Common myeloid progenitor, CD34-positive (primary cell): Measurements from ENCODE around the gene PLOD1. TPM values are rescaled to one million over a fixed set of nuclear protein-coding genes. Genes with fewer than 3 reads are reported as not detected.
A peak's percentile ranks its signal among the peaks of the same experiment; 100 is the strongest.

Source experiments
- CTCF ChIA-PET: fragments of 350-600 bp; sonication (Branson Sonifier 250); formaldehyde crosslinking; loops from one replicate; lab custom pipeline; 2021; ENCODE audit warnings: antibody characterized with exemption; lab: Charles Lee
- POLR2A ChIA-PET: fragments of 350-600 bp; sonication (Branson Sonifier 250); formaldehyde crosslinking; loops from one replicate; lab custom pipeline; 2021; ENCODE audit warnings: antibody characterized with exemption; lab: Charles Lee
- DNase-seq, 3 donors: peaks; one replicate each; pipeline versions ENCODE4 v3.0.0 to v3.0.0-alpha.2; 2013
- H3K27ac ChIP-seq, 2 experiments: 1 replicate in 1 of 2; 2 replicates in 1 of 2; pipeline ENCODE4 v1.7.0; 2013; ENCODE audit warnings: inconsistent platforms in 2 of 2, low read length in 2 of 2, mild to moderate bottlenecking in 2 of 2, low read depth in 1 of 2, moderate library complexity in 1 of 2; ENCODE audit not compliant: severe bottlenecking in 2 of 2, insufficient read depth in 1 of 2, poor library complexity in 1 of 2
- H3K27me3 ChIP-seq, 5 experiments: replicated peaks in 2 of 5; 1 replicate in 3 of 5; 2 replicates in 2 of 5; pipeline versions ENCODE4 v1.6.1 to v1.7.0; 2013; ENCODE audit warnings: low read length in 4 of 5, mild to moderate bottlenecking in 2 of 5, moderate library complexity in 2 of 5, inconsistent platforms in 1 of 5; ENCODE audit not compliant: insufficient read depth in 5 of 5, control insufficient read depth in 4 of 5
- H3K36me3 ChIP-seq, 4 experiments: 1 replicate in 2 of 4; 2 replicates in 2 of 4; pipeline versions ENCODE4 v1.6.1 to v1.7.0; 2013; ENCODE audit warnings: low read length in 3 of 4, control low read depth in 1 of 4, mild to moderate bottlenecking in 1 of 4; ENCODE audit not compliant: control insufficient read depth in 4 of 4, insufficient read depth in 4 of 4
- H3K4me1 ChIP-seq, 4 experiments: 1 replicate in 3 of 4; 2 replicates in 1 of 4; pipeline versions ENCODE4 v1.6.1 to v1.7.1; 2013; ENCODE audit warnings: low read length in 3 of 4, mild to moderate bottlenecking in 3 of 4, control low read depth in 1 of 4, inconsistent platforms in 1 of 4, moderate library complexity in 1 of 4; ENCODE audit not compliant: control insufficient read depth in 4 of 4, insufficient read depth in 4 of 4; ENCODE audit errors: control extremely low read depth in 1 of 4
- H3K4me3 ChIP-seq, 7 experiments: 1 replicate in 4 of 7; 2 replicates in 3 of 7; pipeline versions ENCODE4 v1.5.1 to v1.7.0; 2013; ENCODE audit warnings: mild to moderate bottlenecking in 7 of 7, low read length in 6 of 7, moderate library complexity in 6 of 7, inconsistent platforms in 2 of 7, low read depth in 2 of 7, control low read depth in 1 of 7; ENCODE audit not compliant: insufficient read depth in 4 of 7, control insufficient read depth in 1 of 7; ENCODE audit errors: extremely low read depth in 1 of 7
- H3K9me3 ChIP-seq, 5 experiments: 1 replicate in 4 of 5; 2 replicates in 1 of 5; pipeline versions ENCODE4 v1.6.1 to v1.7.1; 2013; ENCODE audit warnings: low read length in 4 of 5, mild to moderate bottlenecking in 2 of 5, inconsistent platforms in 1 of 5, low read depth in 1 of 5, moderate library complexity in 1 of 5; ENCODE audit not compliant: control insufficient read depth in 4 of 5, insufficient read depth in 2 of 5; ENCODE audit errors: control extremely low read depth in 1 of 5
- WGBS: methylation state at CpG from one replicate; pipeline ENCODE4 v1.1.5; 2013; ENCODE audit not compliant: insufficient coverage; 5-methylcytosine and 5-hydroxymethylcytosine counted together
- polyA plus RNA-seq: library from polyadenylated mRNA; unstranded; fragments of 120-200 nt; gene quantifications from one replicate; pipeline ENCODE4 v1.2.1, GENCODE V29; 2013

PLOD1 gene
- 14.3 TPM for polyA plus RNA-seq

GRCh38 chr1:11934302-11935056 lies at the start of gene PLOD1:
Gene PLOD1 (plus strand): TSS chr1:11934717. CDS start chr1:11934780, 63 bp downstream.
- 0% methylated on average over 29 of the region's 55 CpGs for WGBS
- POLR2A ChIA-PET = interaction anchor here (1.2 kb wide), 1 partner anchor 25 kb away, joined by 5 read pairs; no protein-coding TSS in a partner anchor

GRCh38 chr1:11885916-11886315 lies 48.6 kb upstream of the PLOD1 start:
- 92% methylated on average over 3 of the region's 6 CpGs for WGBS
- Histone ChIP-seq H3K36me3 (no peaks in the 10 kb centered on the region), H3K4me3 (no peak overlapping the region), H3K4me1 (peaks cover 0 to 11% (median 8%) of the 10 kb centered on the region in 4 experiments), H3K27me3 (no peaks in the 10 kb centered on the region), H3K9me3 (no peaks in the 10 kb centered on the region), H3K27ac (no peak overlapping the region)
- POLR2A ChIA-PET = interaction anchor here (0.5 kb wide), 1 partner anchor 242 kb away, joined by 4 read pairs; no protein-coding TSS in a partner anchor
- DNase-seq = no peak
- CTCF ChIA-PET = no interaction called here

More at GRCh38 chr1:11934302-11935056, at the start of gene PLOD1:
- no peaks in the 10 kb centered on the region for H3K9me3 ChIP-seq
- CTCF ChIA-PET = no interaction called here
- H3K36me3 ChIP-seq = peaks cover 0 to 8% (median 0%) of the 10 kb centered on the region in 4 experiments
- DNase-seq = peak; percentile 71 to 90 (median 87)
- H3K27ac ChIP-seq = peak within 1 kb of the TSS in 1 of 2 experiments; percentile 83
- peak within 1 kb of the TSS; percentile 62 to 79 (median 75) for H3K4me3 ChIP-seq
- H3K4me1 ChIP-seq = peaks cover 0 to 24% (median 18%) of the 10 kb centered on the region in 4 experiments
- H3K27me3 ChIP-seq = no peaks in the 10 kb centered on the region

GRCh38 chr1:11886986-11887665 lies 47.4 kb upstream of the PLOD1 start:
- Histone ChIP-seq H3K36me3 (no peaks in the 10 kb centered on the region), H3K4me1 (peaks cover 0 to 11% (median 8%) of the 10 kb centered on the region in 4 experiments), H3K27me3 (no peaks in the 10 kb centered on the region), H3K27ac (no peak overlapping the region), H3K9me3 (no peaks in the 10 kb centered on the region), H3K4me3 (no peak overlapping the region)
- WGBS = 97% methylated on average over 18 of the region's 19 CpGs
- CTCF ChIA-PET = interaction anchor here (1.0 to 1.4 kb wide), 2 partner anchors 17 to 49 kb away, joined by 3 read pairs; no protein-coding TSS in a partner anchor
- DNase-seq = no peak
- POLR2A ChIA-PET = interaction anchor here (0.6 kb wide), 1 partner anchor 39 kb away, joined by 3 read pairs; the partner anchor contains the start of gene NPPA

- CTCF ChIA-PET = interaction anchor here (1.0 to 1.4 kb wide), 3 partner anchors 17 to 49 kb away, joined by 3 to 4 read pairs (median 3); no protein-coding TSS in a partner anchor
- H3K27me3 ChIP-seq = no peaks in the 10 kb centered on the region
- H3K4me1 ChIP-seq = peaks cover 0 to 10% (median 8%) of the 10 kb centered on the region in 4 experiments
- H3K9me3 ChIP-seq = no peaks in the 10 kb centered on the region
- 92% methylated on average over 7 of the region's 7 CpGs for WGBS
- no peaks in the 10 kb centered on the region for H3K36me3 ChIP-seq
- H3K27ac ChIP-seq = no peak overlapping the region
- POLR2A ChIA-PET = no interaction called here
- no peak for DNase-seq
- H3K4me3 ChIP-seq = no peak overlapping the region
Measured at GRCh38 chr1:11887666-11888007, 46.9 kb upstream of the PLOD1 start.

DNA sequence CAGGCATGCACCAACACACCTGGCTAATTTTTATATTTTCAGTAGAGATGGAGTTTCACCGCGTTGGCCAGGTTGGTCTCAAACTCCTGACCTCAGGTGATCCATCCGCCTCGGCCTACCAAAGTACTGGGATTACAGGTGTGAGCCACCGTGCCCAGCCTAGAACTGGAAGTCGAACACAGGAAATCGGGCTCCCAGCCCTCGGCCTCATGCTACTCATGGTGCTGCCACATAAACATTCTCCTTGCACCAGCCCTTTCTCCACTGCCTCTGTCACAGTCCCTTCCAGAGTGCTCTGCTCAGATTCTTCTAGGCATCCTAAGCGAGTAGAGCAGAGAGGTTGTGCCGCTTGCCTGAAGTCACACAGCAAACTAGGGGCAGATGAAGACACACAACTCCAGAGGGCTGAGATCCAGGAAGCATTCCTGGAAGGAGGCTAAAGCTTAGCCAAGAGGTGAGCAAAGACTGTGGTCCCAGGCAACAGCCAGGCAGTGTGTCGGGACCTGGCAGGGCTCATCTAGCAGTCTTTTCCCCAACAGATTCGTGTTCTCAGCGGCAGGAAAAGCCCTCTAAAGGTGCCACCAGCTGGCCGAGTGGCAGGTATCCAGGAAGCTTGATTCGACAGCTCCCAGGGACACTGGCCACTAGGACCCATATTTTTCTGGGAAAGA lies 46.2 kb upstream of the PLOD1 start:
- CTCF ChIA-PET = interaction anchor here (1.0 to 1.3 kb wide), 3 partner anchors 12 to 50 kb away, joined by 3 to 4 read pairs (median 3); no protein-coding TSS in a partner anchor
- POLR2A ChIA-PET = no interaction called here
- DNase-seq = no peak
- WGBS = 91% methylated on average over 14 of the region's 15 CpGs
- Histone ChIP-seq H3K4me3 (no peak overlapping the region), H3K36me3 (no peaks in the 10 kb centered on the region), H3K27ac (no peak overlapping the region), H3K27me3 (no peaks in the 10 kb centered on the region), H3K4me1 (peaks cover 0 to 4% (median 2%) of the 10 kb centered on the region in 4 experiments), H3K9me3 (no peaks in the 10 kb centered on the region)

- POLR2A ChIA-PET = no interaction called here
- no CpG with 5 or more reads among the region's 3 CpGs for WGBS
Measured at GRCh38 chr1:11888877-11889208, 45.7 kb upstream of the PLOD1 start.

More at GRCh38 chr1:11888877-11889208, 45.7 kb upstream of the PLOD1 start:
- Histone ChIP-seq H3K27ac (no peak overlapping the region), H3K36me3 (no peaks in the 10 kb centered on the region), H3K9me3 (no peaks in the 10 kb centered on the region), H3K4me1 (peaks cover 0 to 4% (median 2%) of the 10 kb centered on the region in 4 experiments), H3K4me3 (no peak overlapping the region), H3K27me3 (no peaks in the 10 kb centered on the region)
- CTCF ChIA-PET = interaction anchor here (1.0 to 1.3 kb wide), 3 partner anchors 11 to 50 kb away, joined by 3 to 4 read pairs (median 3); no protein-coding TSS in a partner anchor
- no peak for DNase-seq
